Astrocyte of the cerebellum (primary cell): Measurements from ENCODE around the gene TCP11L1.

Source experiments
- DNase-seq: peaks from one replicate; pipeline ENCODE4 v3.0.0-alpha.2; 2011; ENCODE audit warnings: low read depth
- H3K4me3 ChIP-seq: 2 replicates; pipeline ENCODE4 v1.5.1; 2011; ENCODE audit warnings: mild to moderate bottlenecking, low read depth, low read length, moderate library complexity
- in situ Hi-C: cut with HindIII; loops from 2 replicates; pipeline ENCODE4 v1.10.0; 2017; ENCODE audit warnings: low sequenced_read_pairs
- TF ChIP-seq, protein P1 (sequence below): IDR thresholded peaks from 2 replicates; pipeline ENCODE4 v1.5.1; 2012; ENCODE audit warnings: low read length, low read depth, moderate library complexity, mild to moderate bottlenecking; ENCODE audit errors: missing control alignments

TCP11L1 gene

DNA sequence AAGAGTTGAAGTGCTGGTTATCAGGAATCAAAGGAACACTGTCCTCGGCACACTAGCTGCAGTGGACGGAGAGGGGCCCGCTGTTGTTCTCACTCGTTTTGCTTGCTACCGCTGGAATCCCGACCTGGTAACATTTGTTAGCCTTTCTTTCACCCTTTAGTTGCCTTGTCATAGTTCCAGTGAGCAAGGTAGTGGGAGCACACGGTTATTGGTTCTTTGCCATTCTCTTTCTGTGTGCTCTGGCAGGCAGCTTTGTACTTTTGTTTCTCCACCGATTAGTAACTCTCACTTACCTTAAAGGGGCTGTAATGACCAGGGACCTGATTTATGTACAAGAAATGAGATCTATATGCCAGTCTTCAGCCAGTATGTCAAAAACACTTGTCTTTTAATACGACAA lies 21.9 kb upstream of the TCP11L1 start:
- in situ Hi-C loops = no loop called here
- TF ChIP-seq, protein P1, sequence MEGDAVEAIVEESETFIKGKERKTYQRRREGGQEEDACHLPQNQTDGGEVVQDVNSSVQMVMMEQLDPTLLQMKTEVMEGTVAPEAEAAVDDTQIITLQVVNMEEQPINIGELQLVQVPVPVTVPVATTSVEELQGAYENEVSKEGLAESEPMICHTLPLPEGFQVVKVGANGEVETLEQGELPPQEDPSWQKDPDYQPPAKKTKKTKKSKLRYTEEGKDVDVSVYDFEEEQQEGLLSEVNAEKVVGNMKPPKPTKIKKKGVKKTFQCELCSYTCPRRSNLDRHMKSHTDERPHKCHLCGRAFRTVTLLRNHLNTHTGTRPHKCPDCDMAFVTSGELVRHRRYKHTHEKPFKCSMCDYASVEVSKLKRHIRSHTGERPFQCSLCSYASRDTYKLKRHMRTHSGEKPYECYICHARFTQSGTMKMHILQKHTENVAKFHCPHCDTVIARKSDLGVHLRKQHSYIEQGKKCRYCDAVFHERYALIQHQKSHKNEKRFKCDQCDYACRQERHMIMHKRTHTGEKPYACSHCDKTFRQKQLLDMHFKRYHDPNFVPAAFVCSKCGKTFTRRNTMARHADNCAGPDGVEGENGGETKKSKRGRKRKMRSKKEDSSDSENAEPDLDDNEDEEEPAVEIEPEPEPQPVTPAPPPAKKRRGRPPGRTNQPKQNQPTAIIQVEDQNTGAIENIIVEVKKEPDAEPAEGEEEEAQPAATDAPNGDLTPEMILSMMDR = no peak
- H3K4me3 ChIP-seq = no peak overlapping the region
- no peak for DNase-seq

DNA sequence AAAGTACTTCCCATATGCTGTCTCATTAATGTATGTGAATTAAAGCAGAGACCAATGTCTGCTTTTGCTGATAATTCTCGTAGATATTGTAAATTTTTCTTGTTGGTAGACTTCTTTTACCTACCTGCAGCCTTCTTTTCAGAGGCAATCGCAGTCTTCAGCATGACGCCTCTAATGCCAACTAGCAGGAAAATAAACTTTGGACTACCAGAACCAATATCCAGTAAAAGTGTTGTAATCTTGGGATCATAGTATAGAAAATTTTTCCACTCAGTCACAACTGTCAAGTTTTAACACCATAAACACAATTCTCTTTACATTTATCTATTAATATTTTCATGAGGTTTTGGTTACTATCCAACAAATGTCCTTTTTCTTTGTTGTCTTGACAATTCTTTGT lies 21.4 kb upstream of the TCP11L1 start:
- in situ Hi-C loops = no loop called here
- no peak for DNase-seq
- TF ChIP-seq, protein P1 = no peak
- H3K4me3 ChIP-seq = no peak overlapping the region

DNA sequence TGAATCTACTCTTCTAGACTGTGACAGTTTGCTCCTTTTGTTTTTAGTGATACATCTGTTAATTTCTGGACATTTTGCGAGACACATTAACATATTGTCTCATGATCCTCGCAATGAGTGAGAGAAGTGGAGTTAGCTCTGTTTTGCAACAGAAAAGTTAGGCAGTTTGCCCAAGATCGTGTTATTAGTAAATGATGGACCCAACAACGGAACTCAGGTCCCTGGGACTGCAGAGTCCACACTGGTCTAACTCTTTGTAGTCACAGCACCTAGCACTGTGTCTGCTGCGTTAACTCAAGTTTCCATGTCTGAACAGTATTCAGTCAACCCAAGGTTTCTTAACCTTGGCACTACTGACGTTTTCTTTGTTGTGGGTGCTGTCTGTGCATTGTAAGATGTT lies 20.5 kb upstream of the TCP11L1 start:
- TF ChIP-seq, protein P1 = no peak
- no peak overlapping the region for H3K4me3 ChIP-seq
- DNase-seq = no peak
- in situ Hi-C loops = no loop called here

DNA sequence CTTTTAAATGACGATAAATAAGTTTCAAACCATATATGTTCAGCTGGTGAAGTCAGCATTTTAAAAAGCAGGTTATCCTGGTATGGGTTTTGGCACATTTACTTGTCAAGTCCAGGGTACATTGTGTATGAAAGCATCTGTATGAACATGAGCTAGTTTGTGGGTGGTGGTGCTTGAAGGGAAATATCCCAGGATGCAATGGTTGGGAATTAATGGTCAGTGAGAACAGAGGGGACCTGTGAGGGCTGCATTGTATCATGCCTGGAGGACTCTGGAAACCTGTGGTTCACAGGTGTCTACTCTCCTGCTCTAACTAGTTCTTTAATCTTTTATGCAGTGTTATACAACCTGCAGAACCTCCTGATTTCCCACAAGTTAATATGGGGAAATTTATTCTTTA lies 17.9 kb upstream of the TCP11L1 start:
- H3K4me3 ChIP-seq = no peak overlapping the region
- TF ChIP-seq, protein P1 = no peak
- in situ Hi-C loops = no loop called here
- DNase-seq = no peak

DNA sequence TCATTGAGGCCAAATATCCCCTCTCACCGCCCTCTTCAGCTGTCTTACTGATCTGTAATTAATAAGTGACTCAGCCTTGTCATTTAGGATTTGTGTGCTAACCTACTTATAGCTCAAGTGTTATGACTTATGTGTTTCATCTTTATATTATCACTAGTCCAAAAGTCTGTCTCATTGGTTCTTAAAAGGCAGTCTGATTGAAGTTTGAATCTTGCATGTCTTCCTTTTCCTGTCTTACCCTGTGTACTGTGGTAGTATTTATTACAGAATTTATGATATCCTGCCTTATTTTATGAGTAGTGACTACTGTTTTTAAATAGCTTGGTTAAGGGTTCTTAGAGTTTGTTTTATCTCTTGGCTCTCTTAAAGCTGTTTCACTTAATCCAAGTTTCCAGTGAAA lies 17.4 kb upstream of the TCP11L1 start:
- DNase-seq = no peak
- in situ Hi-C loops = no loop called here
- no peak overlapping the region for H3K4me3 ChIP-seq
- TF ChIP-seq, protein P1 = no peak

DNA sequence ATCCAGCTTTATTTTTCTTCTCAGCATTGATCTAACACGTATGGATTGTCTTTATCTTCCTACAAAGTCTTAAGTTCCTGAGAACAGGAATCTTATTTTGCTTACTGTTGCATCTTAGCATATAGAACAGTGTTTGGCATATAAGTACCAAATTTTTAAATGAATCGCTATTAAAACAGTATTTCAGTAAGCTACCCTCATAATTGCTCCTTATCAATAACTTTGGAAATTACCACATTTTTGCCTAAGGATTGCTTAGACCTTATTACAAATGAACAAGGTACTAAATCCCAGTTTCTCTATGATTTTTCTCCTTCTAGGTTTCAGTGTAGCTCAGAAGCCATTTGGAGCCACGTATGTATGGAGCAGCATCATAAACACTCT lies 14.0 kb upstream of the TCP11L1 start:
- no peak overlapping the region for H3K4me3 ChIP-seq
- in situ Hi-C loops = no loop called here
- TF ChIP-seq, protein P1 = no peak
- no peak for DNase-seq

DNA sequence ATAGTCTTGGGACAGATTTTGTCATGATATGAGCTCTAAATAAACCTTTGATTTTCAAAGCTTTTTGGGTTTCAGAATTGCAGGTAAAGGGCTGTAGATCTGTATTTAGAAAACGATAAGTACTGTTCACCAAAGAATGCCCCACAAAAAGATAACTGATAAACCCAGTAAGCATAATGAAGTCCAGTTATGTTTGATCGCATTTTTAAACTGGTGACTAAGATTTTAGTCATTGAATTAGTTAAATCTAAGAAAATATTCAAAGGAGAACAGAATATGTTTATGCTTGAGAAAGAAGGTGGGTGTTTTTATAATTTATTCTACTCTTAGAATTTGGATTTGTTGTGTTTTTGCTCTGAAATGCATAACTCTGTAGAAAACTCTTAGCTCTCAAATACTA lies 12.1 kb upstream of the TCP11L1 start:
- H3K4me3 ChIP-seq = no peak overlapping the region
- in situ Hi-C loops = no loop called here

More for the DNA sequence above, 12.1 kb upstream of the TCP11L1 start:
- TF ChIP-seq, protein P1 = no peak
- no peak for DNase-seq
